B cell (primary cell): Measurements from ENCODE around the gene KPNA5. TPM values are rescaled to one million over a fixed set of nuclear protein-coding genes. Genes with fewer than 3 reads are reported as not detected.

ENCODE experiments used
- ATAC-seq: fragments of 200-7000 bp; cut with Tn5 transposase; one replicate; pipeline ENCODE4 v1.10.0; 2021; ENCODE audit warnings: low read depth, mild to moderate bottlenecking, moderate number of reproducible peaks, moderate library complexity
- CTCF ChIA-PET: fragments of 350-600 bp; sonication (Branson Sonifier 250); formaldehyde crosslinking; loops from one replicate; lab custom pipeline; 2021; ENCODE audit warnings: antibody characterized with exemption, inconsistent platforms; lab: Charles Lee
- POLR2A ChIA-PET: fragments of 350-600 bp; sonication (Branson Sonifier 250); formaldehyde crosslinking; loops from one replicate; lab custom pipeline; 2021; ENCODE audit warnings: antibody characterized with exemption; lab: Charles Lee
- DNase-seq: peaks from one replicate; pipeline ENCODE4 v3.0.0; 2013
- H2AFZ ChIP-seq: 2 replicates; pipeline ENCODE4 v1.6.1; 2012; ENCODE audit warnings: mild to moderate bottlenecking, low read depth, low read length; ENCODE audit not compliant: insufficient read depth, poor library complexity, severe bottlenecking
- H3K27ac ChIP-seq, 2 donors: 1 replicate in 1 of 2; 2 replicates in 1 of 2; pipeline ENCODE4 v1.5.1; 2012 to 2013; ENCODE audit warnings: low read length in 2 of 2, mild to moderate bottlenecking in 2 of 2, moderate library complexity in 1 of 2
- H3K27me3 ChIP-seq, 4 experiments: fragments of 200-600 bp in 1 of 4; sonication (generic) in 1 of 4; replicated peaks in 1 of 4; 1 replicate in 2 of 4; 2 replicates in 2 of 4; pipeline versions ENCODE4 v1.6.1 to v1.7.0; 2013 to 2016; ENCODE audit warnings: low read length in 3 of 4, mild to moderate bottlenecking in 2 of 4, mixed read lengths in 1 of 4, moderate library complexity in 1 of 4; ENCODE audit not compliant: insufficient read depth in 4 of 4, control insufficient read depth in 3 of 4; ENCODE audit errors: control extremely low read depth in 1 of 4
- H3K36me3 ChIP-seq, 2 experiments: replicated peaks in 1 of 2; 1 replicate in 1 of 2; 2 replicates in 1 of 2; pipeline versions ENCODE4 v1.6.1 to v1.7.1; 2013; ENCODE audit warnings: low read length in 1 of 2; ENCODE audit not compliant: insufficient read depth in 2 of 2, control insufficient read depth in 1 of 2; ENCODE audit errors: control extremely low read depth in 1 of 2, extremely low read depth in 1 of 2
- H3K4me1 ChIP-seq, 2 donors: fragments of 200-600 bp in 1 of 2; sonication (generic) in 1 of 2; 1 replicate in 1 of 2; 2 replicates in 1 of 2; pipeline versions ENCODE4 v1.5.1 to v1.6.1; 2013 to 2017; ENCODE audit warnings: low read length in 2 of 2; ENCODE audit not compliant: control insufficient read depth in 2 of 2, insufficient read depth in 2 of 2
- H3K4me2 ChIP-seq: replicated peaks from 2 replicates; pipeline ENCODE3; 2012; ENCODE audit warnings: mild to moderate bottlenecking, low read depth, low read length; ENCODE audit not compliant: poor library complexity, severe bottlenecking
- H3K4me3 ChIP-seq, 5 experiments: fragments of 200-600 bp in 1 of 5; sonication (generic) in 1 of 5; 1 replicate in 3 of 5; 2 replicates in 2 of 5; pipeline versions ENCODE4 v1.5.1 to v1.7.0; 2011 to 2016; ENCODE audit warnings: low read length in 4 of 5, mild to moderate bottlenecking in 4 of 5, low read depth in 2 of 5, control low read depth in 1 of 5, moderate library complexity in 1 of 5; ENCODE audit not compliant: insufficient read depth in 1 of 5; ENCODE audit errors: control extremely low read depth in 1 of 5, extremely low read depth in 1 of 5
- H3K79me2 ChIP-seq: fragments of 200-600 bp; sonication (generic); one replicate; pipeline ENCODE4 v1.6.0; 2016; ENCODE audit warnings: low read length; ENCODE audit not compliant: control insufficient read depth, insufficient read depth
- H3K9ac ChIP-seq: fragments of 200-600 bp; sonication (generic); 2 replicates; pipeline ENCODE4 v1.6.1; 2017; ENCODE audit warnings: mild to moderate bottlenecking, low read length, moderate library complexity
- H3K9me3 ChIP-seq, 3 donors: one replicate each; pipeline versions ENCODE4 v1.6.1 to v1.7.1; 2013; ENCODE audit warnings: low read length in 2 of 3; ENCODE audit not compliant: control insufficient read depth in 2 of 3, insufficient read depth in 1 of 3; ENCODE audit errors: control extremely low read depth in 1 of 3
- H4K20me1 ChIP-seq: 2 replicates; pipeline ENCODE4 v1.6.0; 2012; ENCODE audit warnings: mild to moderate bottlenecking, low read length; ENCODE audit not compliant: insufficient read depth, control insufficient read depth, poor library complexity, severe bottlenecking
- H3K27ac Mint-ChIP-seq: one replicate; pipeline ENCODE4 v1.8.0; 2021; ENCODE audit warnings: mixed read lengths
- H3K27me3 Mint-ChIP-seq: one replicate; pipeline ENCODE4 v1.8.0; 2021; ENCODE audit warnings: mixed read lengths
- H3K4me1 Mint-ChIP-seq: one replicate; pipeline ENCODE4 v1.8.0; 2021; ENCODE audit warnings: mixed read lengths
- H3K4me3 Mint-ChIP-seq: one replicate; pipeline ENCODE4 v1.8.0; 2021; ENCODE audit warnings: mixed read lengths
- H3K9me3 Mint-ChIP-seq: one replicate; pipeline ENCODE4 v1.8.0; 2022; ENCODE audit warnings: mixed read lengths; ENCODE audit not compliant: insufficient read depth
- CTCF ChIP-seq: fragments of 200-600 bp; IDR thresholded peaks from one replicate; pipeline ENCODE4 v1.8.0; 2022; ENCODE audit warnings: antibody characterized with exemption, mild to moderate bottlenecking
- EZH2 ChIP-seq: IDR thresholded peaks from 2 replicates; pipeline ENCODE4 v1.6.1; 2012; ENCODE audit warnings: borderline replicate concordance, low read depth, mild to moderate bottlenecking, moderate library complexity, low read length; ENCODE audit not compliant: insufficient read depth, poor library complexity, severe bottlenecking
- WGBS: methylation state at CpG from one replicate; pipeline ENCODE4 v1.1.5; 2013; ENCODE audit warnings: missing lambda C conversion rate; ENCODE audit not compliant: insufficient coverage; 5-methylcytosine and 5-hydroxymethylcytosine counted together
- intact Hi-C: fragments of 100-400 bp; cut with micrococcal nuclease; formaldehyde crosslinking; loops from one replicate; pipeline ENCODE4 v1.10.0; 2022
- polyA plus RNA-seq: library from polyadenylated mRNA; depleted of rRNA; stranded (reverse); fragments of >200 nt; gene quantifications from 2 replicates; pipeline ENCODE4 v1.2.3, GENCODE V29; 2012
- total RNA-seq, 2 donors: library from RNA; stranded (reverse); fragments of 120-200 nt in 1 of 2; gene quantifications; 1 replicate in 1 of 2; 2 replicates in 1 of 2; pipeline versions ENCODE4 v1.2.3 to v1.2.4, GENCODE V29; 2013 to 2022

KPNA5 gene
- total and polyA plus RNA-seq, 2 donors (not counting 1 experiment from before 2014, with no cell fraction given): 6.9 to 41.7 TPM

- Mint-ChIP-seq H3K4me3 (no peak overlapping the region), H3K9me3 (no peaks in the 10 kb centered on the region), H3K4me1 (no peaks in the 10 kb centered on the region), H3K27me3 (peaks cover 16% of the 10 kb centered on the region), H3K27ac (no peak overlapping the region)
- Histone ChIP-seq H3K4me3 (no peak overlapping the region), H3K4me2 (no peak overlapping the region), H3K9ac (no peak overlapping the region), H3K79me2 (no peaks in the 10 kb centered on the region), H3K9me3 (peaks cover 0 to 3% (median 0%) of the 10 kb centered on the region in 3 donors), H4K20me1 (no peaks in the 10 kb centered on the region), H3K27ac (no peak overlapping the region), H3K27me3 (peaks cover 0 to 4% (median 0%) of the 10 kb centered on the region in 4 experiments), H3K4me1 (no peaks in the 10 kb centered on the region), H3K36me3 (no peaks in the 10 kb centered on the region), H2AFZ (no peak overlapping the region)
- intact Hi-C loops: no loop called here
- ATAC-seq (no peak), DNase-seq (peak; percentile 11)
- POLR2A ChIA-PET: no interaction called here
- WGBS: 60% methylated on average over 1 of the region's 13 CpGs
- CTCF ChIA-PET: interaction anchor here (0.7 to 1.2 kb wide), 2 partner anchors 14 to 636 kb away, joined by 3 to 4 read pairs; no protein-coding TSS in a partner anchor
- TF ChIP-seq CTCF (peak; percentile 40), EZH2 (no peak)
Observed at GRCh38 chr6:116779573-116780164, 98.7 kb downstream of the KPNA5 start.

GRCh38 chr6:116783852-116784251, 102.8 kb downstream of the KPNA5 start:
- ChIA-PET POLR2A (no interaction called here), CTCF (no interaction called here)
- no peak overlapping the region for H3K4me3 ChIP-seq
- H3K4me1 Mint-ChIP-seq: no peaks in the 10 kb centered on the region
- H3K27ac ChIP-seq: no peak overlapping the region
- no peaks in the 10 kb centered on the region for H3K36me3 ChIP-seq
- peaks cover 30% of the 10 kb centered on the region for H3K27me3 Mint-ChIP-seq
- WGBS: 100% methylated on average over 1 of the region's 5 CpGs
- ATAC-seq (no peak), DNase-seq (no peak)
- no peak overlapping the region for H3K27ac Mint-ChIP-seq
- no peak overlapping the region for H3K9ac ChIP-seq
- no peaks in the 10 kb centered on the region for H4K20me1 ChIP-seq
- H3K4me1 ChIP-seq: no peaks in the 10 kb centered on the region
- peaks cover 0 to 3% (median 0%) of the 10 kb centered on the region in 3 donors for H3K9me3 ChIP-seq
- intact Hi-C loops: no loop called here
- H3K27me3 ChIP-seq: peaks cover 0 to 4% (median 0%) of the 10 kb centered on the region in 4 experiments
- H3K9me3 Mint-ChIP-seq: no peaks in the 10 kb centered on the region
- H3K4me2 ChIP-seq: no peak overlapping the region
- TF ChIP-seq CTCF (no peak), EZH2 (no peak)
- no peak overlapping the region for H2AFZ ChIP-seq
- H3K4me3 Mint-ChIP-seq: no peak overlapping the region
- no peaks in the 10 kb centered on the region for H3K79me2 ChIP-seq
